Measurements from ENCODE around the gene PDZRN4.
"Not testable (repeated sequence)": the region's sequence is repeated elsewhere in the genome, so short reads cannot be mapped to it uniquely, and the experiment has no call there.

Gene PDZRN4

DNA sequence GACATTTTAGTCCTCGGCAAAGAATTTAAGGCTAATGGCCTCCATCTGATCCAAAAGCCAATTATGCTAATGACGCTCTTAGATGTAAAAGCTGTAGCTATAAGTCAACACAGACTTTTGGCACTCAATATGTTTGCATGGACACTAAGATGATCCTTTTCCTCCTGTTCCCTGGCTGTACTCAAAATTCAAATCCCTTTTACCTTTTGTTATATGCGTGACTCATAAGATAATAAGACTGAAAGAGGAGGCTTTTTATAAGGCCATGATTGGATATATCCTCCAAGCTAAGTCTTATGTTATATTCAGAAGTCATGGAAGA, 89.8 kb downstream of the PDZRN4 start:
- TF ChIP-seq, protein P1, sequence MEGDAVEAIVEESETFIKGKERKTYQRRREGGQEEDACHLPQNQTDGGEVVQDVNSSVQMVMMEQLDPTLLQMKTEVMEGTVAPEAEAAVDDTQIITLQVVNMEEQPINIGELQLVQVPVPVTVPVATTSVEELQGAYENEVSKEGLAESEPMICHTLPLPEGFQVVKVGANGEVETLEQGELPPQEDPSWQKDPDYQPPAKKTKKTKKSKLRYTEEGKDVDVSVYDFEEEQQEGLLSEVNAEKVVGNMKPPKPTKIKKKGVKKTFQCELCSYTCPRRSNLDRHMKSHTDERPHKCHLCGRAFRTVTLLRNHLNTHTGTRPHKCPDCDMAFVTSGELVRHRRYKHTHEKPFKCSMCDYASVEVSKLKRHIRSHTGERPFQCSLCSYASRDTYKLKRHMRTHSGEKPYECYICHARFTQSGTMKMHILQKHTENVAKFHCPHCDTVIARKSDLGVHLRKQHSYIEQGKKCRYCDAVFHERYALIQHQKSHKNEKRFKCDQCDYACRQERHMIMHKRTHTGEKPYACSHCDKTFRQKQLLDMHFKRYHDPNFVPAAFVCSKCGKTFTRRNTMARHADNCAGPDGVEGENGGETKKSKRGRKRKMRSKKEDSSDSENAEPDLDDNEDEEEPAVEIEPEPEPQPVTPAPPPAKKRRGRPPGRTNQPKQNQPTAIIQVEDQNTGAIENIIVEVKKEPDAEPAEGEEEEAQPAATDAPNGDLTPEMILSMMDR (IDR thresholded peaks at IDR 0.05; ENCODE audit: insufficient read depth, low read depth, low read length, missing control alignments): no peak
- DNase-seq (ENCODE audit: low read depth): no peak

DNA sequence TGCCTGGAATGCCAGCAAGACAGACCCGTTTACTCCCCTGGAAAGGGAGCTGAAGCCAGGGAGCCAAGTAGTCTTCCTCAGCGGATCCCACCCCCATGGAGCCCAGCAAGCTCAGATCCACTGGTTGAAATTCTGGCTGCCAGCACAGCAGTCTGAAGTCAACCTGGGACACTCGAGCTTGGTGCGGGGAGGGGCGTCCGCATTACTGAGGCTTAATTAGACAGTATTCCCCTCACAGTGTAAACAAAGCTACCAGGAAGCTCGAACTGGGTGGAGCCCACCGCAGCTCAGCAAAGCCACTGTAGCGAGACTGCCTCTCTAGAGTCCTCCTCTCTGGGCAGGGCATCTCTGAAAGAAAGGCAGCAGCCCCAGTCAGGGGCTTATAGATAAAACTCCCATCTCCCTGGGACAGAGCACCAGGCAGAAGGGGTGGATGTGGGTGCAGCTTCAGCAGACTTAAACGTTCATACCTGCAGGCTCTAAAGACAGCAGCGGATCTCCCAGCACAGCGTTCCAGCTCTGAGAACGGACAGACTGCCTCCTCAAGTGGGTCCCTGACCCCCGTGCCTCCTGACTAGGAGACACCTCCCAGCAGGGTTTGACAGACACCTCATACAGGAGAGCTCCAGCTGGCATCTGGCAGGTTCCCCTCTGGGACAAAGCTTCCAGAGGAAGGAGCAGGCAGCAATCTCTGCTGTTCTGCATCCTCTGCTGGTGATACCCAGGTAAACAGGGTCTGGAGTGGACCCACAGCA, 92.4 kb downstream of the PDZRN4 start:
- H3K4me3 ChIP-seq (ENCODE audit: low read length); DNase-seq (ENCODE audit: low read depth): not testable (repeated sequence)

More for the DNA sequence above, 89.8 kb downstream of the PDZRN4 start:
- no peak overlapping the region for H3K4me3 ChIP-seq (ENCODE audit: low read length)

DNA sequence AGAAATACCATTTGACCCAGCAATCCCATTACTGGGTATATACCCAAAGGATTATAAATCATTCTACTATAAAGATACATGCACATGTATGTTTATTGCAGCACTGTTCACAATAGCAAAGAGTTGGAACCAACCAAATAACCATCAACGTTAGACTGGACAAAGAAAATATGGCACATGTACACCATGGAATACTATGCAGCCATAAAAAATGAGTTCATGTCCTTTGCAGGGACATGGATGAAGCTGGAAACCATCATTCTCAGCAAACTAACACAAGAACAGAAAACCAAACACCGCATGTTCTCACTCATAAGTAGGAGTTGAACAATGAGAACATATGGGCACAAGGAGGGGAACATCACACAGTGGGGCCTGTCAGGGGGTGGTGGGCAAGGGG, 97.3 kb downstream of the PDZRN4 start:
- H3K4me3 ChIP-seq (ENCODE audit: low read length); DNase-seq (ENCODE audit: low read depth): not testable (repeated sequence)

DNA sequence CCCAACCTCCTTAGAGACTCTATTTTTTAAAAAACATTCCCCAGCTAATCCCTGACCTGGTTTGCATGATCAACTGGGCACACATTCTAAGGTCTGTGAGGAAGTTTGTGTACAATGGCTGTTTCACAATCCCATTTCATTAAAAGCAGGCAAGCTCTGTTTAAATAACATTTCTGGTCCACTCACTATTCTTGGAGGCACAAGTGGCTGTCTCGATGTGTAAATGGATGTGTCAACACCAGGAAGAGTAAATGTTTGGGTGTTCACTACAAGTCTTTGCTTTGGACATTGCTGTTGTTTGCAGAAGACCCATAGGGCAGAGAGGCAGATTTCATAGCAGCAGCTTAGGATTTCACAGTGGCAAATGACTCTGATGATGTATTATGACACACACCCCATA, 98.3 kb downstream of the PDZRN4 start:
- TF ChIP-seq, protein P1 (IDR thresholded peaks at IDR 0.05; ENCODE audit: insufficient read depth, low read depth, low read length, missing control alignments): no peak
- H3K4me3 ChIP-seq (ENCODE audit: low read length): no peak overlapping the region

DNA sequence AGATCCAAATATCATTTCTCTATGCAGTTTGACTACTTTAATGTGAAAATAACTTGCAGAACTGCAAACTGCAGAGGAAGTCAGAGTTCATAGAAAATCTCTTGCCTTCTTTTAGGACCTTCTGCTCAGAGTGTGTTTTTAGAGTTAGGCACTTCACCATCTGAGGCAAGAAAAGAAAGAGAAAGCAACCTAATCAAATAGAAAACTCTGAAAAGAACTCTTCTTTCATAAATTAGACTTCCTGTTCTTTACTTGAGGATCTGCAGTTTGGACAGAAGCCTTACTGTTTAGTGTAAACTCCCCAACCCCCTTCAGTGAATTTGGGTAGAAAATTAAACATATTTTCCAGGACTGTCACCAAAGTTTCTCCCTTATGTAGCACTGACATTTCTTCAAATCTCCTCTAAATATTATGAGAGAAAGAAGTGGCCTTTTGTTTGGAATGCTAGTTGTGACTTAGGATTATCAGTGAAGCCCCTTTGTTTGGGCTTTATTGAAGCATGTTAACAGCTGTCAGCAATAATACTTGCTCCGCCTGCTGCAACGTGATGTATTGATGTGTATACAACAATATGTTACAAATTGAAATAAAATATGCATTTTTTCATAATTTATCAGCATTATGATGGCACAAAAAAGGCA, 99.5 kb downstream of the PDZRN4 start:
- no peak for DNase-seq (ENCODE audit: low read depth)
- H3K4me3 ChIP-seq (ENCODE audit: low read length): no peak overlapping the region
- TF ChIP-seq, protein P1 (IDR thresholded peaks at IDR 0.05; ENCODE audit: insufficient read depth, low read depth, low read length, missing control alignments): no peak

More for the DNA sequence above, 98.3 kb downstream of the PDZRN4 start:
- peak; percentile 40 for DNase-seq (ENCODE audit: low read depth)

DNA sequence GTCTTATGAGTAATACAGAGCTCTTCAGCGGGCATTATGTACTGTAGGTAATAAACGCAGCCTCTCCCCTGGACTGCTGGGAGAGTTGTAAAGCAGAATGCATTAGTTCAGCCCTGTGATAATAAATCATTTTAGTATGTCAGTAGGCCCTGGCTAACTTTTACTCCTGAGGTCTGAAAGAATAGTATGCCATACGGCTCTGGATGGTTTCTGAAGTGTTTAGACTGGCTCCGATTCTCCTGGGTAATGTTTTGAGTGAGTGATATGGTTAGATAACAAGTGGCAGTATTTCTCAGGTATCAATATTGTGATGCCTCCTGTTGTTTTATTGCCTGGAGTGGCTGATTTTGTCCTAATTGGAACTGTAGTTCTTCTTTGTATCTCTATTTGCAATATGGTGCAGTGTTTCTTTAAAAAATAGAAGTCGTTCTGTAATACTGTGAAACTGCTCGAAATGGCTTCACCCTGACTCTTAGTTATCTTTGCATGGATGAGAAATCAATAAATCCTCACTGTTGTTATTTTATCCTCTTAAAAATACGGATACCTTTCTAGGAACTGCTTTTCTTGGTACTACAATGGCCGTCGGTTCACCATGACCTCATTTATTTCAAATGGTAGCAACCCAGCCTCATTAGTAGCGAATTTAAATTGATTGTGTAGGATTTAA, 100.2 kb downstream of the PDZRN4 start:
- DNase-seq (ENCODE audit: low read depth): no peak
- TF ChIP-seq, protein P1 (IDR thresholded peaks at IDR 0.05; ENCODE audit: insufficient read depth, low read depth, low read length, missing control alignments): no peak
- no peak overlapping the region for H3K4me3 ChIP-seq (ENCODE audit: low read length)

DNA sequence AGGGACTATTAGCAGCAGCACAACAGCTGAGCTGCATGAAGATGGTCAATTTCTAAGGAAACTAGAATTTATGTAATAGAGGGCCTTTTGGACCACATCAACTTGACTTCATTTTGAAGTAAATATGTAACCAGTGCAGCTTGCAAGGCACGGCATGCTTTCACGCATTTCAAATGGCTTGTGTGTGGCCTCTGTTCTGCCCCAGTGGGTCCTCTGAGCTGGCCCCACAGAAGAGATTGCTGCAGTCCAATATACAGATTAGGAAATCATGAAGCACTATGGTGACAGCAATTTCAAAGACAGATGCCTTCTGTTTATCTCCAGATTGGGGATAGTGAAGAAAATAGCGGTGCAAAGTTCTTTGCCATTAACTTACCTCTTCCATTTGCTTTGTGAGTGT, 101.4 kb downstream of the PDZRN4 start:
- no peak for DNase-seq (ENCODE audit: low read depth)
- TF ChIP-seq, protein P1 (IDR thresholded peaks at IDR 0.05; ENCODE audit: insufficient read depth, low read depth, low read length, missing control alignments): no peak
- H3K4me3 ChIP-seq (ENCODE audit: low read length): no peak overlapping the region

DNA sequence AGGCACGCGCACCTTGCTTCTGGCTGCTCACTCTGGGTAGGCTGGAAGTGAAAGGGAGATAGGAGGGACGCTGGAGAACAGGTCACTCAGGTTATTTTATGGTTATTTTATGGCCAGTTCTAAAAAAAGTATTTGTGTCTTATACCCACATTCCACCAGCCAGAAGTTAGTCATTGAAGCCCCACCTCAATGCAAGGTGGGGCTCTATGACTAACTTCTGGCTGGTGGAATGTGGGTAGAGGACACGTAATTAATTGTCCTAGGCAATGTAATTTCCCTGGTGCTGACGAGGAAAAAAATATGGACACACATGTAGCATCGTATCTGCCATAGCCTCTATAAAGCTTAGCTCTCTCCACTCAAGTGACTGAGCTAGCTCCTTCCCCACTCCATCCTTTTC, 104.9 kb downstream of the PDZRN4 start:
- TF ChIP-seq, protein P1 (IDR thresholded peaks at IDR 0.05; ENCODE audit: insufficient read depth, low read depth, low read length, missing control alignments): no peak
- peak; percentile 87 for DNase-seq (ENCODE audit: low read depth)
- H3K4me3 ChIP-seq (ENCODE audit: low read length): no peak overlapping the region

All from epithelial cell of esophagus (primary cell).